BE2C (cell line): Measurements from ENCODE around the gene FASTK.

Source experiments
- DNase-seq: peaks from one replicate; pipeline ENCODE4 v3.0.0-alpha.2; 2020
- H3K27me3 ChIP-seq: fragments of 250-450 bp; sonication (Bioruptor Pico); 2 replicates; pipeline ENCODE4 v1.5.1; 2020; ENCODE audit warnings: mild to moderate bottlenecking
- H3K36me3 ChIP-seq: fragments of 250-450 bp; sonication (Bioruptor Pico); 2 replicates; pipeline ENCODE4 v1.5.1; 2020; ENCODE audit warnings: mild to moderate bottlenecking
- H3K4me1 ChIP-seq: fragments of 250-450 bp; sonication (Bioruptor Pico); 2 replicates; pipeline ENCODE4 v1.5.1; 2020
- H3K4me3 ChIP-seq: 2 replicates; pipeline ENCODE4 v1.5.1; 2011; ENCODE audit warnings: low read depth, low read length
- H3K9me3 ChIP-seq: fragments of 250-450 bp; sonication (Bioruptor Pico); 2 replicates; pipeline ENCODE4 v1.5.1; 2020
- CTCF ChIP-seq: IDR thresholded peaks from 2 replicates; pipeline ENCODE4 v1.5.1; 2012; ENCODE audit warnings: mild to moderate bottlenecking, low read depth, low read length

Gene FASTK

GRCh38 chr7:151094675-151095074 lies 14.1 kb upstream of the FASTK start:
- no peak for DNase-seq
- H3K36me3 ChIP-seq, result peaks cover 39% of the 10 kb centered on the region
- peaks cover under 1% of the 10 kb centered on the region for H3K4me1 ChIP-seq

GRCh38 chr7:151093748-151094147 lies 13.1 kb upstream of the FASTK start:
- no peaks in the 10 kb centered on the region for H3K27me3 ChIP-seq
- H3K4me1 ChIP-seq, result peaks cover 6% of the 10 kb centered on the region
- H3K4me3 ChIP-seq, result no peak overlapping the region
- peaks cover 45% of the 10 kb centered on the region for H3K36me3 ChIP-seq
- no peak for DNase-seq
- TF ChIP-seq CTCF, result no peak
- H3K9me3 ChIP-seq, result no peaks in the 10 kb centered on the region

More at GRCh38 chr7:151094675-151095074, 14.1 kb upstream of the FASTK start:
- no peaks in the 10 kb centered on the region for H3K9me3 ChIP-seq
- H3K27me3 ChIP-seq, result no peaks in the 10 kb centered on the region
- no peak for TF ChIP-seq CTCF
- no peak overlapping the region for H3K4me3 ChIP-seq

DNA sequence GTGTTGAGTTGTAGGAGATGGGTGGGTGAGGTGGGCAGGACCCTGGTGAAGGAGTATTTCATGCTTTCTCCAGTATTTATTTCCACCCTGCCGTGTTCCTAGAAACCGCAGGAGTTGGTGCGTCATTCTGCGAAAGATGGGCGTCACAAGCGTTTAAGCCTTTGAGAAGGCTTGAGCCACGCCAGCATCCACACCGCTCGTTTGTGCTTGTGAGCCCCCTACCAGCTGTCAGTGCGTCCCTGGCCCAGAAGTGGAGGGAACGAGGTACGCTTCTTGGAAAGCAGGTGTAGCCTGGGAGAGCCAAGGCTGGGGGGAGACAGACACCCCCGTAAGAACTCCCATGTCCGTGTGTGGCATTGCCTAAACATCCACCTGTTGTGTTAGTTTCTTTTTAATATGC lies 11.4 kb upstream of the FASTK start:
- Histone ChIP-seq H3K36me3 (peaks cover 54% of the 10 kb centered on the region), H3K4me3 (no peak overlapping the region), H3K4me1 (peaks cover 6% of the 10 kb centered on the region), H3K27me3 (no peaks in the 10 kb centered on the region), H3K9me3 (no peaks in the 10 kb centered on the region)
- no peak for DNase-seq
- TF ChIP-seq CTCF, result no peak

GRCh38 chr7:151091431-151091830 lies 10.8 kb upstream of the FASTK start:
- Histone ChIP-seq H3K27me3 (no peaks in the 10 kb centered on the region), H3K9me3 (no peaks in the 10 kb centered on the region), H3K4me1 (peaks cover 6% of the 10 kb centered on the region), H3K4me3 (no peak overlapping the region), H3K36me3 (peaks cover 50% of the 10 kb centered on the region)
- DNase-seq, result peak; percentile 52
- TF ChIP-seq CTCF, result peak; percentile 76

GRCh38 chr7:151091003-151091402 lies 10.4 kb upstream of the FASTK start:
- no peak for DNase-seq
- no peak for TF ChIP-seq CTCF
- peaks cover 47% of the 10 kb centered on the region for H3K36me3 ChIP-seq
- H3K4me3 ChIP-seq, result no peak overlapping the region
- H3K9me3 ChIP-seq, result no peaks in the 10 kb centered on the region
- H3K27me3 ChIP-seq, result no peaks in the 10 kb centered on the region
- H3K4me1 ChIP-seq, result peaks cover 6% of the 10 kb centered on the region

- no peak for DNase-seq
- H3K4me1 ChIP-seq, result peaks cover 14% of the 10 kb centered on the region
- no peak overlapping the region for H3K4me3 ChIP-seq
- H3K36me3 ChIP-seq, result peaks cover 44% of the 10 kb centered on the region
- no peaks in the 10 kb centered on the region for H3K27me3 ChIP-seq
- no peak for TF ChIP-seq CTCF
- H3K9me3 ChIP-seq, result no peaks in the 10 kb centered on the region
These were observed 9.5 kb upstream of the FASTK start for GRCh38 chr7:151089893-151090730.
